B cell (primary cell): Measurements from ENCODE around the gene REEP6. TPM values are rescaled to one million over a fixed set of nuclear protein-coding genes. Genes with fewer than 3 reads are reported as not detected.

Experiments
- ATAC-seq: fragments of 200-7000 bp; cut with Tn5 transposase; one replicate; pipeline ENCODE4 v1.10.0; 2021; ENCODE audit warnings: low read depth, mild to moderate bottlenecking, moderate number of reproducible peaks, moderate library complexity
- CTCF ChIA-PET: fragments of 350-600 bp; sonication (Branson Sonifier 250); formaldehyde crosslinking; loops from one replicate; lab custom pipeline; 2021; ENCODE audit warnings: antibody characterized with exemption, inconsistent platforms; lab: Charles Lee
- POLR2A ChIA-PET: fragments of 350-600 bp; sonication (Branson Sonifier 250); formaldehyde crosslinking; loops from one replicate; lab custom pipeline; 2021; ENCODE audit warnings: antibody characterized with exemption; lab: Charles Lee
- DNase-seq: peaks from one replicate; pipeline ENCODE4 v3.0.0; 2013
- H2AFZ ChIP-seq: 2 replicates; pipeline ENCODE4 v1.6.1; 2012; ENCODE audit warnings: mild to moderate bottlenecking, low read depth, low read length; ENCODE audit not compliant: insufficient read depth, poor library complexity, severe bottlenecking
- H3K27ac ChIP-seq, 2 donors: 1 replicate in 1 of 2; 2 replicates in 1 of 2; pipeline ENCODE4 v1.5.1; 2012 to 2013; ENCODE audit warnings: low read length in 2 of 2, mild to moderate bottlenecking in 2 of 2, moderate library complexity in 1 of 2
- H3K27me3 ChIP-seq, 4 experiments: fragments of 200-600 bp in 1 of 4; sonication (generic) in 1 of 4; replicated peaks in 1 of 4; 1 replicate in 2 of 4; 2 replicates in 2 of 4; pipeline versions ENCODE4 v1.6.1 to v1.7.0; 2013 to 2016; ENCODE audit warnings: low read length in 3 of 4, mild to moderate bottlenecking in 2 of 4, mixed read lengths in 1 of 4, moderate library complexity in 1 of 4; ENCODE audit not compliant: insufficient read depth in 4 of 4, control insufficient read depth in 3 of 4; ENCODE audit errors: control extremely low read depth in 1 of 4
- H3K36me3 ChIP-seq, 2 experiments: replicated peaks in 1 of 2; 1 replicate in 1 of 2; 2 replicates in 1 of 2; pipeline versions ENCODE4 v1.6.1 to v1.7.1; 2013; ENCODE audit warnings: low read length in 1 of 2; ENCODE audit not compliant: insufficient read depth in 2 of 2, control insufficient read depth in 1 of 2; ENCODE audit errors: control extremely low read depth in 1 of 2, extremely low read depth in 1 of 2
- H3K4me1 ChIP-seq, 2 donors: fragments of 200-600 bp in 1 of 2; sonication (generic) in 1 of 2; 1 replicate in 1 of 2; 2 replicates in 1 of 2; pipeline versions ENCODE4 v1.5.1 to v1.6.1; 2013 to 2017; ENCODE audit warnings: low read length in 2 of 2; ENCODE audit not compliant: control insufficient read depth in 2 of 2, insufficient read depth in 2 of 2
- H3K4me2 ChIP-seq: replicated peaks from 2 replicates; pipeline ENCODE3; 2012; ENCODE audit warnings: mild to moderate bottlenecking, low read depth, low read length; ENCODE audit not compliant: poor library complexity, severe bottlenecking
- H3K4me3 ChIP-seq, 5 experiments: fragments of 200-600 bp in 1 of 5; sonication (generic) in 1 of 5; 1 replicate in 3 of 5; 2 replicates in 2 of 5; pipeline versions ENCODE4 v1.5.1 to v1.7.0; 2011 to 2016; ENCODE audit warnings: low read length in 4 of 5, mild to moderate bottlenecking in 4 of 5, low read depth in 2 of 5, control low read depth in 1 of 5, moderate library complexity in 1 of 5; ENCODE audit not compliant: insufficient read depth in 1 of 5; ENCODE audit errors: control extremely low read depth in 1 of 5, extremely low read depth in 1 of 5
- H3K79me2 ChIP-seq: fragments of 200-600 bp; sonication (generic); one replicate; pipeline ENCODE4 v1.6.0; 2016; ENCODE audit warnings: low read length; ENCODE audit not compliant: control insufficient read depth, insufficient read depth
- H3K9ac ChIP-seq: fragments of 200-600 bp; sonication (generic); 2 replicates; pipeline ENCODE4 v1.6.1; 2017; ENCODE audit warnings: mild to moderate bottlenecking, low read length, moderate library complexity
- H3K9me3 ChIP-seq, 3 donors: one replicate each; pipeline versions ENCODE4 v1.6.1 to v1.7.1; 2013; ENCODE audit warnings: low read length in 2 of 3; ENCODE audit not compliant: control insufficient read depth in 2 of 3, insufficient read depth in 1 of 3; ENCODE audit errors: control extremely low read depth in 1 of 3
- H4K20me1 ChIP-seq: 2 replicates; pipeline ENCODE4 v1.6.0; 2012; ENCODE audit warnings: mild to moderate bottlenecking, low read length; ENCODE audit not compliant: insufficient read depth, control insufficient read depth, poor library complexity, severe bottlenecking
- H3K27ac Mint-ChIP-seq: one replicate; pipeline ENCODE4 v1.8.0; 2021; ENCODE audit warnings: mixed read lengths
- H3K27me3 Mint-ChIP-seq: one replicate; pipeline ENCODE4 v1.8.0; 2021; ENCODE audit warnings: mixed read lengths
- H3K4me1 Mint-ChIP-seq: one replicate; pipeline ENCODE4 v1.8.0; 2021; ENCODE audit warnings: mixed read lengths
- H3K4me3 Mint-ChIP-seq: one replicate; pipeline ENCODE4 v1.8.0; 2021; ENCODE audit warnings: mixed read lengths
- H3K9me3 Mint-ChIP-seq: one replicate; pipeline ENCODE4 v1.8.0; 2022; ENCODE audit warnings: mixed read lengths; ENCODE audit not compliant: insufficient read depth
- EZH2 ChIP-seq: IDR thresholded peaks from 2 replicates; pipeline ENCODE4 v1.6.1; 2012; ENCODE audit warnings: borderline replicate concordance, low read depth, mild to moderate bottlenecking, moderate library complexity, low read length; ENCODE audit not compliant: insufficient read depth, poor library complexity, severe bottlenecking
- WGBS: methylation state at CpG from one replicate; pipeline ENCODE4 v1.1.5; 2013; ENCODE audit warnings: missing lambda C conversion rate; ENCODE audit not compliant: insufficient coverage; 5-methylcytosine and 5-hydroxymethylcytosine counted together
- intact Hi-C: fragments of 100-400 bp; cut with micrococcal nuclease; formaldehyde crosslinking; loops from one replicate; pipeline ENCODE4 v1.10.0; 2022
- polyA plus RNA-seq: library from polyadenylated mRNA; depleted of rRNA; stranded (reverse); fragments of >200 nt; gene quantifications from 2 replicates; pipeline ENCODE4 v1.2.3, GENCODE V29; 2012
- total RNA-seq, 2 donors: library from RNA; stranded (reverse); fragments of 120-200 nt in 1 of 2; gene quantifications; 1 replicate in 1 of 2; 2 replicates in 1 of 2; pipeline versions ENCODE4 v1.2.3 to v1.2.4, GENCODE V29; 2013 to 2022
- TF ChIP-seq, protein P1 (sequence below): fragments of 200-600 bp; IDR thresholded peaks from one replicate; pipeline ENCODE4 v1.8.0; 2022; ENCODE audit warnings: antibody characterized with exemption, mild to moderate bottlenecking

REEP6 gene
- total and polyA plus RNA-seq, 2 donors (not counting 1 experiment from before 2014, with no cell fraction given): 0.64 to 1.1 TPM

DNA sequence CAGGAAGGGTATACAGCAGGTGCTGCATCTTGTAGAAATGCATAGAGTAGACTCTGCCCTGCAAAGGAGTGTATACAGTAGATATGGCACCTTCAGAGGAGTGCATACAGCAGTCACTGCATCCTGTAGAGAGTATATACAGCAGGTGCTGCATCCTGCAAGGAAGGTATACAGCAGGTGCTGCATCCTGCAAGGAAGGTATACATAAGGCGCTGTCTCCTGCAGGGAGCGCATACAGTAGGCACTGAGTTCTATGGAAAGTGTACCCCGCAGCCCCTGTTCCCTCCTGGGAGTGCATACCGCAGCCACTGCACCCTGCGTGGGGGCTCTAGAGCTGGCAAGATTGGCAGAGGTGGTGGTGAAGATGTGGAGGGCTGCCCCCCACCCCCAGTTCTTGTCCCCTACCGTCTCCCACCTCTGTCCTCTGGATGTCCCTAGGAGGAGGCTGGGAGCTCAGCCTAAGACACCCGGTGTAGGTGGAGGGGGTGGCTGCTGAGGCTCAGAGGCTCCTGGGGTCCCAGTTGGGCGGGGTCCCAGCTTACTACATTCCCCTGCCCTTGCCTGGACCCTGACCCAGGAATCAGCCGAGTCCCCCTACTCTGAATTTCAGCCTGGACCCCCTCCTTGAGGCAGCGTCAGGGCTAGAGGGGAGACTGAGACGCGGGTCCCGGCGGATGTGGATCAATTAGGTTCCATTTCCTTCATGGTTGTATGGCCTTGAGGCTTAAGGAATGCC is 24.2 kb downstream of the REEP6 start:
- Histone ChIP-seq H3K79me2 (no peaks in the 10 kb centered on the region), H4K20me1 (no peaks in the 10 kb centered on the region), H3K4me3 (no peak overlapping the region), H3K4me1 (peaks cover 9 to 13% of the 10 kb centered on the region in 2 donors), H3K27me3 (peaks cover 0 to 49% (median 11%) of the 10 kb centered on the region in 4 experiments), H3K27ac (no peak overlapping the region), H2AFZ (no peak overlapping the region), H3K9ac (no peak overlapping the region), H3K4me2 (no peak overlapping the region), H3K9me3 (peaks cover 0 to 29% (median 0%) of the 10 kb centered on the region in 3 donors), H3K36me3 (no peaks in the 10 kb centered on the region)
- Mint-ChIP-seq H3K9me3 (no peaks in the 10 kb centered on the region), H3K4me3 (no peak overlapping the region), H3K4me1 (peaks cover 5% of the 10 kb centered on the region), H3K27me3 (peaks cover 31% of the 10 kb centered on the region), H3K27ac (no peak overlapping the region)
- TF ChIP-seq, protein P1, sequence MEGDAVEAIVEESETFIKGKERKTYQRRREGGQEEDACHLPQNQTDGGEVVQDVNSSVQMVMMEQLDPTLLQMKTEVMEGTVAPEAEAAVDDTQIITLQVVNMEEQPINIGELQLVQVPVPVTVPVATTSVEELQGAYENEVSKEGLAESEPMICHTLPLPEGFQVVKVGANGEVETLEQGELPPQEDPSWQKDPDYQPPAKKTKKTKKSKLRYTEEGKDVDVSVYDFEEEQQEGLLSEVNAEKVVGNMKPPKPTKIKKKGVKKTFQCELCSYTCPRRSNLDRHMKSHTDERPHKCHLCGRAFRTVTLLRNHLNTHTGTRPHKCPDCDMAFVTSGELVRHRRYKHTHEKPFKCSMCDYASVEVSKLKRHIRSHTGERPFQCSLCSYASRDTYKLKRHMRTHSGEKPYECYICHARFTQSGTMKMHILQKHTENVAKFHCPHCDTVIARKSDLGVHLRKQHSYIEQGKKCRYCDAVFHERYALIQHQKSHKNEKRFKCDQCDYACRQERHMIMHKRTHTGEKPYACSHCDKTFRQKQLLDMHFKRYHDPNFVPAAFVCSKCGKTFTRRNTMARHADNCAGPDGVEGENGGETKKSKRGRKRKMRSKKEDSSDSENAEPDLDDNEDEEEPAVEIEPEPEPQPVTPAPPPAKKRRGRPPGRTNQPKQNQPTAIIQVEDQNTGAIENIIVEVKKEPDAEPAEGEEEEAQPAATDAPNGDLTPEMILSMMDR: no peak
- TF ChIP-seq EZH2: no peak
- ATAC-seq (no peak), DNase-seq (no peak)
- ChIA-PET POLR2A (no interaction called here), CTCF (interaction anchor here (0.6 kb wide), 1 partner anchor 1803 kb away, joined by 4 read pairs; no protein-coding TSS in a partner anchor)
- WGBS: 56% methylated on average over 5 of the region's 14 CpGs
- intact Hi-C loops: no loop called here

DNA sequence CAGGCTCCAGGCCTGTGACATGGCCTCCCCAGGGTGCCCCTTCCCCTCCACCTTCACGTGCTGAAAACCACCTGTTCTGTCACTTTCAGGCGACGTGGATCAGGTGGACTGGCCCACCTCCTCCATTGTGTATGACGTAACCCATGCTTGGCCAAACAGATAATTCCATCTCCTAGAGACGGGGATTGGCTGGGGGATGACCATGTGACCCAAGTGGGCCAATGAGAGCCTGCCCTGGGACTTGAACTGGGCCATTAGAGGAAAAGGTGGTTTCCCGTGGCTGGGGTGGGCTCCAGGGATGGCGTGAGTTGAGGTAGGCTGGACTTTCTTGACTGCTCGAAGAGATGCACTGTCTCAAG is 25.4 kb downstream of the REEP6 start:
- Mint-ChIP-seq H3K27me3 (peaks cover 22% of the 10 kb centered on the region), H3K4me3 (no peak overlapping the region), H3K4me1 (peaks cover 5% of the 10 kb centered on the region), H3K9me3 (no peaks in the 10 kb centered on the region), H3K27ac (no peak overlapping the region)
- peaks cover 0 to 28% (median 0%) of the 10 kb centered on the region in 3 donors for H3K9me3 ChIP-seq
- intact Hi-C loops: no loop called here
- 90% methylated on average over 8 of the region's 8 CpGs for WGBS
- CTCF ChIA-PET: no interaction called here
- H2AFZ ChIP-seq: no peak overlapping the region
- no peak for ATAC-seq
- peaks cover 9 to 13% of the 10 kb centered on the region in 2 donors for H3K4me1 ChIP-seq
- no peak overlapping the region for H3K4me2 ChIP-seq
- no peaks in the 10 kb centered on the region for H4K20me1 ChIP-seq
- H3K36me3 ChIP-seq: no peaks in the 10 kb centered on the region
- H3K27me3 ChIP-seq: peaks cover 0 to 41% (median 11%) of the 10 kb centered on the region in 4 experiments
- TF ChIP-seq, protein P1: no peak
- TF ChIP-seq EZH2: no peak
- POLR2A ChIA-PET: no interaction called here
- no peaks in the 10 kb centered on the region for H3K79me2 ChIP-seq
- DNase-seq: no peak
- no peak overlapping the region for H3K27ac ChIP-seq
- H3K9ac ChIP-seq: no peak overlapping the region
- H3K4me3 ChIP-seq: no peak overlapping the region
